ENCODE measurements around the gene UQCR10.

UQCR10 gene

GRCh38 chr22:29765905-29766631 lies 1.1 kb upstream of the UQCR10 start:
- peak; percentile 5 for DNase-seq

GRCh38 chr22:29766632-29767170 lies 468 bp upstream of the UQCR10 start, which contains the start of gene ZMAT5:
Gene ZMAT5, minus strand, starts transcription at chr22:29767007. Its CDS starts 18,463 bp downstream, at chr22:29748544.
- DNase-seq = peak; percentile 93

DNA sequence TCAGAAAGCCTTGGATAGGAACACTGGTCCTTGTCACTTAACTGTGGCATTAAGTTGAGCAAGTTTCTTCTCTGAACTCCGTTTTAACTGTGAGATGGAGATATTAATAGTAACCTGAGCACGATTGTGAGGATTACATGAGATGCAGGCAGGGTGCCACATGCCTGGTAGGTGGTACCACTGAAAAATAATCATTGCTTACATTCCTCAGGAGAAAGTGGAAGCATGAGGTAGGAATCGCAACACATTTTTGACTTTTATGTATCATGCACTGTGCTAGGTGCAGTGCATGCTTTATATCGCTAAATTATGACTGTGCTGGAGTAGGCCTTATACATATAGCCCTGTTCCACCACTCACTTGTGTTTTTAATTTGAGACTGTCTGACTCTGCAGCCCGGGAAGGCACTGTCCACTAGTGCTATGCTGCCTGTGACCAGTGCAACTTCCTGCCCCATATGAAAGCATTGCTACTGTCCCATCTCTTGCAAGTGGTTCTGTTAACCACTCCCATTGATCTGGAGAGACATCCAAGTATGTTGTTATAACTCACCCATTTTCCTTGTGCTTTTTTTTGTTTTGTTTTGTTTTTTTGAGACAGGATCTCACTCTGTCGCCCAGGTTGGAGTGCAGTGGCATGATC lies 1.0 kb downstream of the UQCR10 start:
- no peak for DNase-seq

GRCh38 chr22:29769723-29770321 lies 2.7 kb downstream of the UQCR10 start:
- no peak for DNase-seq

DNA sequence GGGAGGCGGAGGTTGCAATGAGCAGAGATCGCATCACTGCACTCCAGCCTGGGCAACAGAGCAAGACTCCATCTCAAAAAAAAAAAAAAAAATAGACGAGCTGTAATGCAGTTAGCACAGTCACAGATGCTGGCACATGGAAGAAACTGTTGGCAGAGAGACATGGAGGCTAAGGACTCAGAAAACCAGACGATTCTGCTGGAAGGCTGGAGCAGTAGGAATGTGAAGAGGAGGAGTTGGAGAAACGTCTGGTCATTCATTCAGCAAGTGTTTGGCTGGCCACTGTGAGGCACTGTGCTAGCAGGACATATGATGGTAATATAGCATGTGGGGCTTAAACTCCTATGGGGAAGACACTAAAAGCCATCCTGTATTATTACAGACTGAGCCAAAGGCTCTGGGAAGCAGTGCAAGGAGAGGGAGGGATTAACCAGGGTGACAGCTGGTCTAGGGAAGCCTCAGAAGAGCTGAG lies 5.0 kb downstream of the UQCR10 start:
- DNase-seq = no peak

DNA sequence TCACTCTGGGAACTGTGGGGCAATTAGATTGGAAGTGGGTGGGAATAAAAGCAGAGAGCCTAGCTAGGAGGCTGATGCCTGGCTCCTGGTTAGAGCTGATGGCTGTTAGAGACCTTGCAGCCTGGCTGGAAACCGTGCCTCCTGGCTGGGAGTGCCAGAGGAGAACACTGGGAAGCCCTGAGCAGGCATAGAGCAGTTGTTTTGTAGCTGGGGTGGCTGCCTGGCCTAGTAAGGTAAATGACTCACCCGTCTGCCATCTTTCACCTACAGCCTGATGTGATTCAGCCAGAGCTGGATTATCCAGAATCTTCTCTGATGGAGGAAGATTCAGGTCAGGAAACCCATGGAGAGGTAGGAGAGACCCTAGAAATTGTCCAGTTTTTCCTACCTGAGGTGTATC lies 6.1 kb downstream of the UQCR10 start:
- DNase-seq = no peak

GRCh38 chr22:29780220-29780619 lies 13.1 kb downstream of the UQCR10 start:
- no peak for DNase-seq

DNA sequence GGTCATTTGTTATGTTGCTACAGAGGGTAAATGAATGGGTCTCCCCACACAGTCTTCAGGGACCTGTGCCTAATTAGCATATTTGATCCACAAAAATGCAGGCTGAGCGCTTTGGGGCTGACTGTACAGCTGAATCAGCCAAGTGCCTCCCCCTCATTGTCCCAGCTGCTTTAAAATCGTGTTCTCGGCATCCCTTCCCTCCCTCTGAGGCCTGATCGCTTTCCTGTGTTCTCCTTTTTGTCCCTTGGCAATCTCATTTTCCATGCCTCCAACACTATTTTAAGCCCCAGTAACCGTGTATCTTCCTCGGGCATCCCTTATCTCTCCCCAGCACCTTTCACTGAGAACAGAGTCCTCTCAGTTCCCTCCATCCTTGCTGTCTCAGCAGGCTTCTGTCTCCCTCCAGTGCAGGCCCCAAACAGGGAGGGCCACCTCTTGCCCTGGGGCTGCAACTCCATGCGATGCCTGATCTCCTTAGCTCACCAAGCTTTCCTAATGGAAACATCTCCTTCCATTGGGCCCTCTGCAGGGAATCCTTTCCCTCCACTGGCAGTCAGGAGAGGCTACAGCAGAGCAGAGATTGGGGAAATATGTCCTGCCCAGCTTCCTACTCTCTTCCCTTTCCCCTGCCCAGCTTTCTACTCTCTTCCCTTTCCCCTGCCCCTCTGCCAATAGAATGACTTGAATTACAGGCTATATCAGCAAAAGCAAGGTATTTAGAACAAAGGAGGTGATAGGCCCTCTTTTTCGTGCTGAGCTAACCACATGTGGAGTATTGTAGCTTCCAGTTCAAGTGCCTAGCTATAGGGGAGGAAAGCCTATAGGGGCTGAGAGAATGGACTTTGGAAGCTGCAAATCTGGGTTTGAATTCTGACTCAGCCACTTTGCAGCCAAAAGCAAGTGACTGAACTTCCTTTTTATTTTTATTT lies 13.8 kb downstream of the UQCR10 start:
- no peak for DNase-seq

- DNase-seq = no peak
Measured at GRCh38 chr22:29782061-29782845, 15.1 kb downstream of the UQCR10 start.

- no peak for DNase-seq
Measured at GRCh38 chr22:29784451-29785361, 17.5 kb downstream of the UQCR10 start.

- DNase-seq = no peak
Measured at GRCh38 chr22:29786031-29786430, 18.9 kb downstream of the UQCR10 start.

DNA sequence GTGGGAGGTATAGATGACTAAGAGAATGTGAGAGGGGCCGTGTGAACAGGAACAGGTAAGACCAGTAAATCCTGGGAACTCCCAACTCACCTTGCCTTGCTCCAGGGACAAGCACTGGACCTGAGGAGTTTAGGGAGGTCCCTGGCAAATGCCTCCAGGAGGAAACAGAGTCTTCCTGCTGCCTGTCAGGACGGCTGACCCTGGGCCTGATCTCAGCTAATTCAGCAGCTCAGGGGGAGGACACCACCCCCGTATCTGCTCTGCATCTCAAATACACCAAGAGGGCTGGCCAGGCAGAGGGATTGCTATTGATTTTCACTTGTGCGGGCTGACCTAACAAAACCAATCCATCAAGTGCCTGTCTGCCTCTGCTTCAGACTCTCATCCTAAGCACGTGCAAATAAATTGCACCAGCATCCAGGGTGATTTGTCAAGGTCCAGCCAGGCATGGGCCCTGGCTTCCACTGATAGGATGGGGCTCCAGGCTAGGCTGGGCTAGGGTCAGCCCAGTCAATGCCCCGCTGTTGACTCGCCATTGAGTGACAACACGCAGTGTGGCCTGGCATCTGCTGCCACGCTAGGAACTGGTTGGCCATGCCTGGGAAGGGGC lies 20.3 kb downstream of the UQCR10 start:
- DNase-seq = no peak

GRCh38 chr22:29788339-29789279 lies 21.4 kb downstream of the UQCR10 start:
- no peak for DNase-seq

DNA sequence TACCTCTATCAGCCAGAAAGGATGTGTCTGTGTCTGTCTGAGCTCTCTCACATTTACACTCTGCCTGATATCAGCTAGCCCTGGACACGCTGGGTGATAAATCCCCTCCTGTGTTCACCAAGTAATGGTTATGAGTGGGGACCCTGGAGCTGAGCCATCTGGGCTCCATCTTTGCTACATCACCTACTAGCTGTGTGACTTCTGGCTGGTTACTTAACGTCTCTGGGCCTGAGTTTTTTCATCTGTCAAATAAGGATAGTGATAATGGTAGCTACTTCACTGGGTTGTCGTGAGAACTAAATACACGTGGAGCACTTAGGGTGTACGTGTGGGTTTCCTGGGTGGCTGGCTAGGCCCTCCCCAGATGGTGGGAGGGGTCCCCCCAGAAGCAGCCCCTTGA lies 22.9 kb downstream of the UQCR10 start:
- DNase-seq = no peak

- no peak for DNase-seq
Measured at GRCh38 chr22:29793396-29793795, 26.2 kb downstream of the UQCR10 start.

- DNase-seq = no peak
Measured at GRCh38 chr22:29795663-29796062, 28.5 kb downstream of the UQCR10 start.

DNA sequence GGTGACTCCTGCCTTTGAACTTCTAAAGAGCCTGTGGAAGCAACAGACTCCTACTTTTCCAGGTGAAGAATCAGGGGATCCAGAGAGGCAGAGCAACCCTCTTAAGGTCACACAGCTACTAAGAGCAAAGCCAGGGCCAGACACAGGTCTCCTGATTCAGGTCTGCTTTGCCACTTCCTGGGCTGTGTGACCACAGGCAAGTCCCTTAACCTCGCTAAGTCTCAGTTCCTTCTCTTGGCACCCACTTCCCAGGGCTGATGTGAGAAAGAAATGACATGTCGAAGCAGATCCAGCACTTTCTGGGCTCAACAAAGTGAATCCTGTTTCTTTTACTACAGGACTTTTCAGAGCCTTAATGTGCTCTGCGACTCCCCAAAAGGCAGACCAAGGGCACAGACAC lies 30.2 kb downstream of the UQCR10 start:
- DNase-seq = no peak

DNA sequence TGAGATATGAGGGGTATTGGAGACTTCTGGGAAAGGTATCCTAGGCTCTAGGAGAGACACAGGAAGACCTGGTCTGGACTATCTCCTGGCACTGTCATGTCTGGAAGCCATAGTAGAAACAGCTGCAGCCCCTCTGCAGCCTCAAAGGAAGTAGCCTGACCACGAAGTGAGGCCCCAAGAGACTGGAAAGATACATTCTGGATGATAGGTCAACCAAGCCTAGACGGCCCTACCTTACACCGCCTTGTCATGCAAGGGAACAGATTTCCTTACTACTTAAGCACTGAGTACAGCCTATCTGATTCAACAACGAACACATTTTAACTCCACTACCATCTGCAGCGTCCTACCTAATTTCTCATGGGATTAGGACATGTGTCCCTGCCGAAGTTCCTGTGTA lies 31.1 kb downstream of the UQCR10 start:
- DNase-seq = no peak

- no peak for DNase-seq
Measured at GRCh38 chr22:29798801-29799200, 31.6 kb downstream of the UQCR10 start.
